Measurements from ENCODE around the gene CRYBG1. TPM values are rescaled to one million over a fixed set of nuclear protein-coding genes. Genes with fewer than 3 reads are reported as not detected.

CRYBG1 gene
- total and polyA plus RNA-seq, 2 of the 13 experiments (the other 11 are each of a cell fraction or from before 2014, with no cell fraction given), result 10.1 to 21.9 TPM

- no peak for TF ChIP-seq ZNF264 (CRISPR knock-in tag; IDR thresholded peaks at IDR 0.05)
- TF ChIP-seq SYNCRIP (IDR thresholded peaks at IDR 0.05; ENCODE audit: insufficient read depth, low read depth, low read length), result no peak
- TF ChIP-seq TCF7L2 (IDR thresholded peaks at IDR 0.05; ENCODE audit: low read depth, low read length), result no peak
- TF ChIP-seq GRHL1 (CRISPR knock-in tag; conservative IDR thresholded peaks at IDR 0.05), result no peak
- TF ChIP-seq ZNF552 (CRISPR knock-in tag; IDR thresholded peaks at IDR 0.05; ENCODE audit: borderline replicate concordance), result no peak
- no peak for TF ChIP-seq SIX4 (CRISPR knock-in tag; IDR thresholded peaks at IDR 0.05)
- no peak for TF ChIP-seq ZNF382 (CRISPR knock-in tag; IDR thresholded peaks at IDR 0.05; ENCODE audit: borderline replicate concordance)
- no peak for TF ChIP-seq ZNF589 (CRISPR knock-in tag; conservative IDR thresholded peaks at IDR 0.05)
- no peak for TF ChIP-seq PAF1 (CRISPR knock-in tag; IDR thresholded peaks at IDR 0.05)
- TF ChIP-seq ZBTB37 (CRISPR knock-in tag; IDR thresholded peaks at IDR 0.05), result no peak
- TF ChIP-seq AFF4 (CRISPR knock-in tag; IDR thresholded peaks at IDR 0.05), result no peak
- TF ChIP-seq BRF2 (CRISPR knock-in tag; IDR thresholded peaks at IDR 0.05), result no peak
- no peak for TF ChIP-seq ETS1 (CRISPR knock-in tag; IDR thresholded peaks at IDR 0.05)
- TF ChIP-seq DMTF1 (CRISPR knock-in tag; IDR thresholded peaks at IDR 0.05), result no peak
Measured at GRCh38 chr6:106510090-106510970, 149.8 kb downstream of the CRYBG1 start (continued).
